ENCODE data around the gene NFASC.

NFASC gene

DNA sequence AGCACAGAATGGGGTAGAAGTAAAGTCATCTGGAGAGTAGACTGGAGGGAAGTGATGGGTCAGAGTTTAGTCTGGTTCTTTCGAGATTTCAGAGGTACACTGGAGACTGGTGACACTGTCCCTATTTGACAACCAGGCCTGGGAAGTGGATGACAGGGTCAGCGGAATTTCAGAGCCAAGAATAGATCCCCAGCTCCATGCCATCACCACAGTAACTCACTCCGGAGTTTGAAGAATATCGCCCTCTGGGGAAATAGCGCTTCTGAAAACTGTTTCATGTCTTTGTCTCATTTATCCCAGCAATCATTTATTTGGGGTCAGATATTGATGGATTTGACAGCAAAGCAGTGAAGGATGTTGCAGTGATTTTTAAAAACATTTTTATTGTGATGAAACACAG lies 7.6 kb upstream of the NFASC start:
- DNase-seq = no peak

GRCh38 chr1:204863730-204864129 lies 6.9 kb upstream of the NFASC start:
- no peak for DNase-seq

DNA sequence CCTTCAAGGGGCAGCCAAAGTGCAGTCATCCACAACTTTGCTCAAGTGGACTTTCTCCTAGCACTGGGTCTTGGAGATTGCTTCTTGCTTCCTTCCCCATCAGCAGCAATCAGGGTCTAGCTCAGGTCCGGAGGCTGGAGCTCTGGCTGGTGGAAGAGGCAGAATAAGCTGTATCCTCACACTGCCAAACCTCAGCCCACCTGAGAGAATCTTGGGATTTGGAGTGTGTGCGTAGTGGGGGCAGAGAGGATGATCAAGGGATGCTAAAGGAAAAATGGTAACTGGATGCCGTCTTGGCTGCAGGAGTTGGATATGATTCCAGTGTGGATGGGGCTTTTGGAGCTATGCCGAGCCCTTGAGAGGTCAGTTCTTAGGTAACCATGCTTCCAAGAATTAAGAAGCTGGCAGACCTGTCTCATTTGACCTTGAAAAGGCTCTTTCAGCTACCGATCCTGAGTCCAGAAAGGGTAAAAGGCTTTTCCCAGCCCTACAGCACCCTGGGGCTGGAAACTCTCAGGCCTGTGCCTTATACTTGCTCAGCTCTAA lies 4.5 kb upstream of the NFASC start:
- DNase-seq = no peak

GRCh38 chr1:204867203-204867602 lies 3.5 kb upstream of the NFASC start:
- DNase-seq = no peak

DNA sequence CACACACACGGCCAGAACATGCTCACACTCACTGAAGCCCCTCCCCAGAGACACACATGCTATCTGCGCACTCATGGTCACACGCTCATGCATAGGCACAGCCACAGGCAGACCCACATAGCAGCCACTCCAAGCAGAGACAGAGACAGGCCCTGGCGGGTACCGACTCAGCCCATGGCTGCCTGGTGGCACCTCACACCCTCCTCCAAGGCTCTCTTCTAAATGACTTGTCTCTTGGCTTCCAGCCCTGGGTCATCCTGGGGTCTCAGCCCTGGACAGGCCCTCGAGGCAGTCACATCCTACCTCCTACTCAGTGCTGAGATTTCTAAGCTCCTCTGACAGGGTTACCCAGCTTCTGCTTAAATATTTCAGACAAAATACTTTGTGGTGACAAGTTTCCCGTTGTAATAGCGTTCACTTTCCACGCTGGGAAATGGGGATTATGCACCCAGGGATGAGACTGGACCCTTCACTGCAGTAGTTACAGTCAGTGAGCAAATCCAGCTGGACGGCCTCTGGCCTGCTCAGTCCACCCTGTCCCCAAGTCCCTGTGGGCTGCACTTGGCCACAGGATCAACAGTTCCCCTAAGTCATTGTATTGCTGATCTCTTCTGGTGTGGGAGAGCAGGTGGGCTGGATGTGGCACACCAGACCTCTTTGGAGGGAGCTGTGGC lies 2.9 kb upstream of the NFASC start:
- no peak for DNase-seq

DNA sequence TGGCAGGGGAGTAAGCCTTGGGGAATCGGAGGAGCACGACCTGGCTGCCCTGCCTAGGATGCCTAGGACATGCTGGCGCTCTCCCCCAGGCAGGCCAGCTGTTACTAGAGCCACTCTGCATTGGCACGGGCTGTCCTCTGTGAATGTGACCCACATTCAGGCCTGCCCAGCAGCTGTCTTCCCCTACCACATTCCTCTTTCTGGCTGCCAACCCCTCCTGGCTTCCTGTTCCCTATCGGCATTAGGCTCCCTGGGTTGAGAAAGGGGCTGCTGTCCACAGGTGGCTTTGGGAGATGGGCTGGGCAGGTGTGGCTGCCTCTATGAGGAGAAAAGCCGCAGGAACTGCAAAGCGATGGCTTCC lies 2.3 kb upstream of the NFASC start:
- DNase-seq = no peak

DNA sequence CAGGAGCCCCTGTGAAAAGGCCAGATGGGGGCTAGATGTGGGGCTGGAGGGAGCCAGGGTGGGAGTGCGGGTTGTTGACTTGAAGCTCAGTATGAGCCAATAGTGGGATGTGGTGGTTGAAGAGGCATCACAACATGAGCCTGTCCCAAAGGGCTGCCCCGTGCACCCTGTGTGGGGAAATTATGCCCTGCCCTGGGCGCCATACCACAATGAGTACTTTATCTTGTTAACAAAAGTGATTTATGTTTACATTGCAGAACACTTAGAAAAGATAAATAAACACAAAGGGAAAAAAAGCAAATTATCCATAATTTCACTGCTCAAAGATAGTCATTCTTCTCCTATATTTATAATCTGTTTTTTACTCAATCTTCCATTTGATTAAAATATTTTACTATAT lies 1.6 kb upstream of the NFASC start:
- no peak for DNase-seq

- no peak for DNase-seq
Observed at GRCh38 chr1:204871405-204872037, 859 bp downstream of the NFASC start.

DNA sequence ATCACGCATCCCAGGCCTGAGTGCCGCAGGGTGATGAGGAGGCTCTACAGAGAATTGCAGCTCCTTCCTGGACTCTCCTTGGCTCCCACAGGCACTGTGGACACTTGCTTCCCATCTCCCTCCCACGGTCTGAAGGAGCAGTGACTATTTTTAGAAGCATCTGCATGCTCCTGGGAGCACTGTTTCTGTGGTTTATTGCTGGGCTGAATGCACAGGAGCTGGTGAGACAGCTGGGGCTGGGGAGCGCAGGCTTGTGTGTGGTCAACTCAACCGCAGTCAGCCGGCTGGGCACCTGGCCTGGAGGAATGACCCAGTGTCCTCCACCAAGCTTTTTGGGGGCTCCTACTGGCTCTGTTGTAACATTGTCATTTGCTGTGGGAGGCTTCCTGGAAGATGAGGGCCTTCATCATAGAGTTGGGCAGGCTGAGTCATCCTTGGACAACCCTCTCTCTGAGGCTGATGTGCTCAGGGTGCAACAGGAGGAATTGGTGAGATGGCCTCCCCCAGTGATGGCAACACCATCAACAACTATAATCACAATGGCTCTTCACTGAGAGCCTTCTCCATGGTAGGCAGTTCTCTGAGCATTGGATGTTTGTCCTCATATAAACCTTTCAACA lies 1.7 kb downstream of the NFASC start:
- no peak for DNase-seq

DNA sequence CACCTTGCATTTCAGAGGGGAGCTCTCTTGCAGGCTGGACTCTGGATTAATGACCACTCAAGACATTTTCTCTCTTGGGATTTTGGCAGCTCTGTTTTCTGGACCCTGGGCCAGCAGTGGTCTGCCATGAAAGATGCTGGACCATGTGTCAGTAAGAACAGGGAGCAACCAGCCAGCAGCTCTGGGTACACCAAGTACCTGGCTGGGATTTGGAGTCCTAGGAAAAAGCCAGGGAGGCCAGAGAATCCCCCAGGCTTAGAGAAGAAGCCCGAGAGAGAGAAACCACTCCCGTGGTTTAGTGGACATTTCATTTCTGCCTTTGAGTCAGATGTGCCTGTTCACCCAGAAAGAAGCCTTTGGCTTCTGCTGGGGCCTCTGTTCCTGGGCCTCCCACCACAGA lies 2.5 kb downstream of the NFASC start:
- DNase-seq = no peak

- no peak for DNase-seq
Observed at GRCh38 chr1:204873714-204874113, 3.1 kb downstream of the NFASC start.

- no peak for DNase-seq
Observed at GRCh38 chr1:204874274-204874673, 3.6 kb downstream of the NFASC start.

- DNase-seq = no peak
Observed at GRCh38 chr1:204875255-204875654, 4.6 kb downstream of the NFASC start.

GRCh38 chr1:204878621-204879234 lies 8.1 kb downstream of the NFASC start:
- DNase-seq = no peak

- DNase-seq = no peak
Observed at GRCh38 chr1:204879351-204879750, 8.7 kb downstream of the NFASC start.

DNA sequence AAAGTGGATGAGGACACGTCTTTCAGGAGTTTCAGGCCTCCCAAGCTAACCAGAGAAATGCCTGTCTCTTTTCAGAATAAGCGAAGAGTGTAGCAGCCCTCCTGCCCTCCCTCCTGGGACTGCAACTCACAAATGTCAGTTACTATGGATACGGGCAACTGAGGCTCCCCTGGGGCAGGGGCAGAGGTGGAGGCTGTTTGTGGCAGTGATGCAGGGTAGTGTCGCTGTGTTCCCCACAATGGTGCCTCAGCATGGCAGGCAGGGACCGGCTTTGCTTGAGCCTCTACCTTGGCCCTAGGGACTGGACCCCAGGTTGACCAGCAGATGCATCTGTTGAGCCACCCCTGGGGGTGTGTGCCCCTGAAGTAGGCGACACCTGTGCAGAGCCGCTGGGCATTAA lies 10.2 kb downstream of the NFASC start:
- no peak for DNase-seq

- no peak for DNase-seq
Observed at GRCh38 chr1:204882479-204882878, 11.8 kb downstream of the NFASC start.

GRCh38 chr1:204883405-204883804 lies 12.7 kb downstream of the NFASC start:
- DNase-seq = no peak

- no peak for DNase-seq
Observed at GRCh38 chr1:204885288-204885711, 14.6 kb downstream of the NFASC start.

- DNase-seq = no peak
Observed at GRCh38 chr1:204885790-204886189, 15.1 kb downstream of the NFASC start.

GRCh38 chr1:204887846-204888245 lies 17.2 kb downstream of the NFASC start:
- DNase-seq = no peak

DNA sequence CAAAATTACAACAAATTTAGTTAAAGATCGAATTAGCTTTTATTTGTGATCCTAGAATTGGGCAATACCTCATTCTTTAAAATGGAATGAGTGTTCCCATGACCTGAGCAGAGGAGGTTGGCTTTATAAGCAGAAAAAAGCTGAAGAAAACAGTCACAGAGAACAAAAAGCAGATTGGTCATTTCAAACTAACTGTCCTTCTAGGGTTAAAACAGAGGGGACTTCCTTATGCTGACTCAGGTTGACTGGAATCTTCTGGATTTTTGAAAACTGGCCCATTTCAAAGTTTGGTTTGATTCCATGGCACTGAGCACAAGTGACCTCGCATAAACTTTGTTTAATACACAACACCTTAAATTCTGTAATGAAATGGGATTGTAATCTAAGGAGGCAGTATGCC lies 17.6 kb downstream of the NFASC start:
- DNase-seq = no peak

DNA sequence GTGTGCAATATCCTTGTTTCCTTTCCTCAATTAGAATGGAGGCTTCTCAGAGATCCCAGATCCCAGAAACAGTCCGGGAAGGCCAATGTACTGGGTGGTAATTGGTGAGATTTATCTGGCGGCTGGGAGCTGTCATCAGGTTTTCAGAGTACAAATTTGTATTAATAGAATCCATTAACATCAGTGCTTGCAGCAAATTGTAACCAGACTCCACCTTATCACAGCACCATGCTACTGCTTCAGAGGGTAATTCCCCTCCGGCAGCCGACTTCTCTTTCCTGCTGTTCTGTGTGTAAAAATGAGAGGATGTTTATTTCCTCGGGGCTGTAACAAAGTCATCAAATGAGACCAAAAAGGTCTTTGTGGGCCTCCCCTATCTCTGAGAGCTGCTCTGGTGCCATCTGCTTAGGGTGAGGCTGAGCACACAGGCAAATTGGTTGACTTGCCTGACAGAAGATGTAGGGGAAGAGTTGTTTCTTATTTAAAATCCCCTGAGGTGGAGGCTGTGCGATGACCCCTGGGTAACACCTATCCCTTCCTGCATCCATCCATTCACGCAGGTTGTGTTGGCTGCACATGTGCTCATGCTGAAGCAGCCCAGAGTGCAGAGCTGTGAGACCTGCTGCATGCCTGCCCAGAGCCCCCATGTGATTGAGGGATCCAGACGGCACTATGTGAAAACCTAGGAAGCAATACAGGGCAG lies 19.2 kb downstream of the NFASC start:
- no peak for DNase-seq
